GM11168 (cell line): ENCODE data around the gene TRIP10.
"Not testable (repeated sequence)": the region's sequence is repeated elsewhere in the genome, so short reads cannot be mapped to it uniquely, and the experiment has no call there.

ENCODE experiments used
- in situ Hi-C: fragments of 300-500 bp; cut with MboI; formaldehyde crosslinking; loops from one replicate; pipeline ENCODE4 v1.12.0; 2022; ENCODE audit warnings: low sequenced_read_pairs; ENCODE audit not compliant: unreplicated experiment

Gene TRIP10

DNA sequence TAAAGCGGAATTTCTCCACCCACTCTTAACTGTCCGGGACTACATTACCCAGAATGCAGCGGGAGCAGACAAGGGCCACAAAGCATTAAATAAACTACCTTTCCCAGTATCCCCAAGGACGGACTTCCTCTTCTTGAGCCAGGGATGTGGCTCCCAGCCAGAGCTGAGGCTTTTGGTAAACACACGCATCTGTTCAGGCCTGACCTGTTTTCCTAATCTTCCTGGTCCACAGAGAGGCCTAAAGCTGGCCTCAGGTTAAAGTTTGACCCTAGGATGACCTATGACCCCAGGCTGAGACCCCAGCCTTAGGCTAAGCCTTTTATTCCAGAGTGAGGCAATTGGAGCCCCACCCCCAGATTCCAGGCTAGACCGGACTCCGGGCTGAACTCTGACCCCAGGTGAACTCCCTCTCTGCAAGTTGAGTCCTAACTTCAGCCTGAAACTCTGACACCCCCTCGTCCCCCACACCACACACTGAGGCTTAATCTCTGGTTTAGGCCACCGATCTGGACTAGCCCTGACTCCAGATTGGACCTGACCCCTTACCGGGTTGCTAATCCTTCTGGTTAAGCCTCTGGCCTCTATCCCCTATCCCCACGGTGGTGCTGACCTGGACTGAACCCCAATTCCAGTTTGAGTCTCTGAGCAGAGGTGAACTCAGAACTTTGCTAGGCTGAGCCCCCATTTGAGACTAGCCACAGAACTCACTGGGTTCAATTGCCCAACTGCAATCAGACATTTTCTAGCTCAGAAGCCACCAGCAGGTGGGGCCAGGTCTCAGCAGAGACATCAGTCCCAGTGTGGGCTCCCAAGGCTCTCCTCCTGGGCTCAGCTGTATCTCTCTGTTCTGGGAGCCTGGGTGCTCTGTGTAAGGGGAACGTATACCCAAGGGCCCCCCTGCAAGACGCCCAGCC is 1.4 kb upstream of the TRIP10 start:
- in situ Hi-C loops = loop anchor here (5.0 to 10.0 kb wide), 2 partner anchors 91 to 213 kb away; no protein-coding TSS in a partner anchor

- in situ Hi-C loops = loop anchor here (5.0 to 10.0 kb wide), 2 partner anchors 92 to 214 kb away; no protein-coding TSS in a partner anchor
Measured at GRCh38 chr19:6738787-6739389, 592 bp upstream of the TRIP10 start.

DNA sequence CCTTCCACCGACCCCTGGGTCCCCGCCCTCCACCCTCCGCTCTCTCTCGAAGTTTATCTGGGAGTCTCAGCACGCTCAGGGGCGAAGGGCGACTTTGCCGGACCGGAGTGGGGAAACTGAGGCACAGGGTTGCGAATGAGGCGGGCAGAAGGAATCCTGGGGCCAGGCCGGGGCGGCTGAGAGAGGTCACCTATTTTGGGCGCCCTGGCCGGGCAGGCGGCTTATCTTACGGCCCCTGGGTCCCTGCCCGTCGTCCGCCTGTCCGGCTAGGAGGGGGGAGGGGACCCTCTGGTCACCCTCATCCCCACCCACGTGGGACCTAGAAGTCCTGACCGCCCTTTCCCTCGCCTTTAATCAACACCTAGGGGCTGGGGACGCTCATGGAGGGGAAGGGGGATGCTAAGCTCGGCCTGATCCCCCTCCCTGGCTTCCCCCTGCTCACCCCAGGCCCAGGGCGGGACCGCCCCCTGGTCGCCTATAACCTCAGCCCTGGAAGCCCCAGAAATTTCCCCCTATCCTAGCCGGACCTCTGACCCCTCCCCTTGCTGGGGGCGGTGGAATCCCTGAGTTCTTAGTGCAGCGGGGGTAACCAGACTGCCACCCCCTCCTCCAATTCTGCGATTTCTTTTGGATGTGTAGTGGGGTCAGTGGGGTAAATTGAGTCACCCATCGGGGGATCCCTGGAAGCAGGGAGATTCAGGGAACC is 556 bp downstream of the TRIP10 start:
- in situ Hi-C loops = loop anchor here (5.0 to 10.0 kb wide), 2 partner anchors 93 to 215 kb away; no protein-coding TSS in a partner anchor

DNA sequence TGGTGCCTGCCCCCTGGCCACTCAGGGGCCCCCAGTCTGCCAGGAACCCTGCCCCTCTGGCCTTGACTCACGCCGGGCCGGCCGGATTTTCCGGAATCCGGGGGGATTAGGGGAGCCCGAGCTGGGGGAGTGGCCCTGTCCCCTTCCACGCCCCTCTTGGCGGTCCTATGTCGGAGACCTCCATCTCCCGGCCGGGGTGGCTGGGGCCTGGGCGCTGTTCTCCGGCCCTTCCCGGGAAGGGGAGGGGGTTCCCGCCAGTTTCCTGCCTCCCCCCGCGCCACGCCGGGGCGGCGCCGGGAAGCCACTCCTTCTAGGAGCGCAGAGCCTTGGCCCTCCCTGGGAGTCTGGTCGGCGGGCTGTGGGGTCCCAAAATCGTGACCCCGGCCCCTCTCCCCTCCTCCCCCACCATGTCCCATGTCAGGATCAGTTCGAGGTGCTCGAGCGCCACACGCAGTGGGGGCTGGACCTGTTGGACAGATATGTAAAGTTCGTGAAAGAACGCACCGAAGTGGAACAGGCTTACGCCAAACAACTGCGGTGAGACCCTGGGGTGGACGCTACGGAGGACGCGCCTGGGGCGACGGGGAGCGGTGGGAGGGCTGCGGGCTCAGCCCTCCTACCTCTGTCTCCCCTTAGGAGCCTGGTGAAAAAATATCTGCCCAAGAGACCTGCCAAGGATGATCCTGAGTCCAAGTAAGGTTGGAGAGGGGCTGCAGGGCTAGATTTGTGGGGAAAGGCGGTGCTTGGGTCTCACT is 1.3 kb downstream of the TRIP10 start:
- in situ Hi-C loops = no loop called here

GRCh38 chr19:6743066-6743465 is 3.6 kb downstream of the TRIP10 start:
- in situ Hi-C loops = no loop called here

DNA sequence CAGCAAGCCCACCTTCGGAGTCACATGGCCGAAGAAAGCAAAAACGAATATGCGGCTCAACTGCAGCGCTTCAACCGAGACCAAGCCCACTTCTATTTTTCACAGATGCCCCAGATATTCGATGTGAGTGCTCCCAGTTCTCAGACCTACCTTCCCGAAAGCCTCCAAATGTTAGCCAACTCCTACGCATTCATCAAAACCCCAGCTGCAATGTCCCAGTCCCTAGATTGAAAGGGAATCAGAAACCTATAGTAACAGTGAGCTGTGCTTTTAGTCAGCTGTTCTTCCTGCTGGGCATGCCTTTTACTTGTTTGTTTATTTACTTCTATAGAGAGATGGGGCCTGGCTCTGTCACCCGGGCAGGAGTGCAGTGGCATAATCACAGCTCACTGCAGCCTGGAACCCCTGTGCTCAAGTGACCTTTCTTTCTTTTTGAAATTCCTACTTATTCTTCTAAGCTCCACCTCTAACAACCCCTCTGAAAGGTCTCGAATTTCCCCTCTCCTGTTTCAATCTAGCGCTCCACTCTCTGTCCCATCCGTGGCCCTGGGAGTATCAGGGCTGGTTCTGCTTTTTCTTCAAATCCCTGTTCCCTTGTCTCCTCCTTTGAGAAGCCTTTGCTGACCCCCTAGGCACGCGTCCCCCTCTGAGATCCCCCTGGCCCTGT is 4.4 kb downstream of the TRIP10 start:
- in situ Hi-C loops = no loop called here

- in situ Hi-C loops = no loop called here
Measured at GRCh38 chr19:6744381-6745301, 5.2 kb downstream of the TRIP10 start.

GRCh38 chr19:6745965-6746364 is 6.5 kb downstream of the TRIP10 start:
- in situ Hi-C loops = no loop called here

DNA sequence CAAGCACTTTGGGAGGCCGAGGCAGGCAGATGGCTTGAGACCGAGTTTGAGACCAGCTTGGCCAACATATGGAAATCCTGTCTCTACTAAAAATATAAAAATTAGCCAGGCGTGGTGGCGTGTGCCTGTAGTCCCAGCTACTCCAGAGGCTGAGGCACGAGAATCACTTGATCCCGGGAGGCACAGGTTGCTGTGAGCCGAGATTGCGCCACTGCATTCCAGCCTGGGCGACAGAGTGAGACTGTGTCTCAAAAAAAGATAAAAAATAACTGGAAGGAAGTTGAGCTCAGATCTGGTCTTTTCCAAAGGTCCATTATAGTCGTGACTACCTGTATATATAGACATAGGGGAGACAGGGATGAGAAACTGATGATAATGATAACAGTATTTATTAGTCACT is 9.1 kb downstream of the TRIP10 start:
- in situ Hi-C loops = not testable (repeated sequence)

- in situ Hi-C loops = loop anchor here (5.0 kb wide), 1 partner anchor 112 kb away; no protein-coding TSS in a partner anchor
Measured at GRCh38 chr19:6750062-6750461, 10.6 kb downstream of the TRIP10 start.

- in situ Hi-C loops = loop anchor here (5.0 kb wide), 1 partner anchor 111 kb away; no protein-coding TSS in a partner anchor
Measured at GRCh38 chr19:6751189-6751588, 11.7 kb downstream of the TRIP10 start.

- in situ Hi-C loops = loop anchor here (5.0 kb wide), 1 partner anchor 110 kb away; no protein-coding TSS in a partner anchor
Measured at GRCh38 chr19:6752256-6753177, 13.0 kb downstream of the TRIP10 start.

GRCh38 chr19:6753178-6754031 is 13.9 kb downstream of the TRIP10 start:
- in situ Hi-C loops = loop anchor here (5.0 kb wide), 1 partner anchor 109 kb away; no protein-coding TSS in a partner anchor

DNA sequence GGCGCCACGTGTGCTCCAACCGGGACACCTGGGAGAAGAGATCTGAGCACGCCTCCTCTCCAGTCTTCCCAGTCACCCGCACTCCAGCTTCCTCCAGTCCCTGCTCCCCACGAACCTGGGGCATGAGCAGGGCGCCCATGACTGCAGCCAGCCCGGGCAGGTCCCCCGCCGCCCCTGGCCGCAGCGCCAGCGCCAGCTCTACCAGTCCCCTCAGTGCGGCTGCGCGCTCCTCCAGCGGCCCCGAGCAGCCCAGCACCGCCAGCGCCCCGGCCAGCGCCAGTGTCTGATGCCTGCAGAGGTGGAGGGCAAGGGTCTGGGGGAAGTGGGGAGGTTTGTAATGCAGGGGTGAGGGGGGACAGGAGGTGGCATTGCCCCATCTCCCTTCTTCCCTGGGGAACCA is 14.7 kb downstream of the TRIP10 start:
- in situ Hi-C loops = loop anchor here (5.0 kb wide), 1 partner anchor 108 kb away; no protein-coding TSS in a partner anchor

DNA sequence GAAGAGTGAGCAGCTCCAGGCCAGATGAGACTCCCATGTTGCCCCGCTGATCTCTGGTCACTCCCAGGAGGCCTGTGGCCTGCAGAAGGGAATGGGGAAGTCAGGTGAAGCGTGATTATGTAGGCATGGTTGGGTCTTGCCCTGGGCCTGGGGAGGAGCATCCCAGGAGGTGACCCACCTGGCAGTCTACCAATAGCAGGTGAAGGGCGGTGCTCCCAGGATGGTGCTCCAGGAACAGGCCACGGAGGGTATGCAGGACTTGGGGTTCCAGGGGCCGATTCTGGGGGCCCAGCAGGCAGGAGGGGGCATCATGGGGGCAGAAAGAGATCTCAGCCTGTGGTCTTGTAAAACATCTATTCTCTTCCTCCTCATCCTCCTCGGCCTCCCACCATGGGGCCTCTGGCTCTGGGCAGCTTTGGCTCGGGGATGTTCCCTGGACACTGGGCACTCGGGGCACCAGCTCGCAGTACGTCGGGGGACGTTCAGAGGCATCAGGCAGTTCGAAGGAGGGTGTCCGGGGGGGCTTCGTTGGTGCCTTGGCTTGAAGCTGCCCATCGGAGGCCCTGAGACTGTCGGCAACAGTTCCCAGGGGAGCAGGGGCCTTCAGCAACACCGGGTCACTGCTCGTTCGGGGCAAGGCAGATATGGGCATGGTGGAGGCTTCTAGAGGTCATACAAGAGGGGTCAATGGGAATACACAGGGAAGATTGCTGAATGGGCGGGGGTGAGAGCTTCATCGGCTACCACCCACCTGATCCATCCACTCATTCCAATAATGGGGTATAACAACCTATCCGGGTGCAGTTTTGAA is 15.4 kb downstream of the TRIP10 start:
- in situ Hi-C loops = loop anchor here (5.0 kb wide), 1 partner anchor 107 kb away; no protein-coding TSS in a partner anchor
